Suprapubic skin (tissue), 3 donors: ENCODE measurements around the gene EVL.

Source experiments
- EP300 ChIP-seq: sonication (generic); formaldehyde crosslinking; IDR thresholded peaks from one replicate; pipeline ENCODE4 v1.6.1; 2017; ENCODE audit warnings: antibody characterized with exemption
- POLR2A ChIP-seq, 2 donors: fragments of 450-650 bp; IDR thresholded peaks; one replicate each; pipeline ENCODE4 v1.6.1; 2017; ENCODE audit warnings: antibody characterized with exemption in 2 of 2, mild to moderate bottlenecking in 2 of 2, moderate library complexity in 2 of 2
- TF ChIP-seq, protein P1 (sequence below), 2 donors: fragments of 200-600 bp in 1 of 2; fragments of 450-650 bp in 1 of 2; sonication (generic) in 1 of 2; IDR thresholded peaks; one replicate each; pipeline ENCODE4 v1.5.1; 2016 to 2019; ENCODE audit warnings: antibody characterized with exemption in 2 of 2, mild to moderate bottlenecking in 1 of 2, moderate library complexity in 1 of 2

DNA sequence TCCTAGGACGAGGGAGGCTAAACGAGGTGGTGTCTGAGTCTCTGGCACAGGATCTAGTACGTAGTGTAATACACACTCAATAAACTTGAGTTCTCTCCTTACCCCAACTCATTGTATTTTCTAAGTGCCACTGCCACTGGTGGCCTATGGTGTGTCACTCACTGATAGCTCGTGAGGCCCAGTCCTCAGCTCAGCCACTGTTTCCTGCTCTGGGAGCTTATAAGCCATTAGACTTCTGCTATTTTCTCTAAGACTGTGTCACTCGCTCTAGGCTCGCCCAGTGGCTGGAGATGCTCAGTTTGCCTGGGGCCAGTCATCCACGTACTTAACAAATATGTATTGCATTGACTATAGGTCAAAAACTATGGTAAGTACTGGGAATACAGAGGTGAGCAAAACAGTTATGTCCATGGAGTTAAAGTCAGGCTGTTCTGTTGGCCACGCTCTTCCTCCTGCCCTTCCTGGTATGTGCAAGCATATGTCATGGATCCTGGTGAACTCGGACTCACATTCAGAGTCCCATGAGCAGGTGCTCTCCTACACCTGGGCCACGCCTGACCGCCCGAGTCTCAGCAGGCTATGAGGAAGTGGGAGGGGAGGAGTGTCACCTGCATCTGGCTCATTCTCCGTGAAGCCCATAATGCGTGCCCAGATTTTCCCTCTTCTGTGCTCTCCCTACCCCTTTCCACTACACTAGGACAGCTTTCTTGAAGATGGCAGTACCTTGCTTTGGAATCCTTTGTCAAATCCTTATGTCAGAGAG, 52.6 kb downstream of the EVL start:
- TF ChIP-seq, protein P1, sequence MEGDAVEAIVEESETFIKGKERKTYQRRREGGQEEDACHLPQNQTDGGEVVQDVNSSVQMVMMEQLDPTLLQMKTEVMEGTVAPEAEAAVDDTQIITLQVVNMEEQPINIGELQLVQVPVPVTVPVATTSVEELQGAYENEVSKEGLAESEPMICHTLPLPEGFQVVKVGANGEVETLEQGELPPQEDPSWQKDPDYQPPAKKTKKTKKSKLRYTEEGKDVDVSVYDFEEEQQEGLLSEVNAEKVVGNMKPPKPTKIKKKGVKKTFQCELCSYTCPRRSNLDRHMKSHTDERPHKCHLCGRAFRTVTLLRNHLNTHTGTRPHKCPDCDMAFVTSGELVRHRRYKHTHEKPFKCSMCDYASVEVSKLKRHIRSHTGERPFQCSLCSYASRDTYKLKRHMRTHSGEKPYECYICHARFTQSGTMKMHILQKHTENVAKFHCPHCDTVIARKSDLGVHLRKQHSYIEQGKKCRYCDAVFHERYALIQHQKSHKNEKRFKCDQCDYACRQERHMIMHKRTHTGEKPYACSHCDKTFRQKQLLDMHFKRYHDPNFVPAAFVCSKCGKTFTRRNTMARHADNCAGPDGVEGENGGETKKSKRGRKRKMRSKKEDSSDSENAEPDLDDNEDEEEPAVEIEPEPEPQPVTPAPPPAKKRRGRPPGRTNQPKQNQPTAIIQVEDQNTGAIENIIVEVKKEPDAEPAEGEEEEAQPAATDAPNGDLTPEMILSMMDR (IDR thresholded peaks at IDR 0.05): no peak
- TF ChIP-seq EP300 (no peak), POLR2A (IDR thresholded peaks at IDR 0.05) (no peak)
